ENCODE results near the gene TMEM98. TPM values are rescaled to one million over a fixed set of nuclear protein-coding genes. Genes with fewer than 3 reads are reported as not detected.
"Not testable (repeated sequence)": the region's sequence is repeated elsewhere in the genome, so short reads cannot be mapped to it uniquely, and the experiment has no call there.

The TMEM98 gene
- total RNA-seq, 1 donor from 2014 or later, result 50.6 TPM

- no peaks in the 10 kb centered on the region for H3K9me3 ChIP-seq
- no peak overlapping the region for H3K4me3 ChIP-seq
- no peaks in the 10 kb centered on the region for H3K36me3 ChIP-seq
- TF ChIP-seq CTCF (IDR thresholded peaks at IDR 0.05), result no peak
- intact Hi-C loops (cut with DNase I), result no loop called here
- no peak overlapping the region for H3K27ac ChIP-seq
- no peak for DNase-seq (ENCODE audit: low spot score in 2 of 2)
- H3K27me3 ChIP-seq, result no peaks in the 10 kb centered on the region
- H3K4me1 ChIP-seq, result peaks cover under 1 to 5% of the 10 kb centered on the region in 2 donors
Observed at GRCh38 chr17:32882734-32883133, 45.2 kb upstream of the TMEM98 start.

GRCh38 chr17:32886951-32887350 is 41.0 kb upstream of the TMEM98 start:
- intact Hi-C loops (cut with DNase I); H3K36me3 ChIP-seq; H3K27ac ChIP-seq; H3K4me3 ChIP-seq; DNase-seq (ENCODE audit: low spot score in 2 of 2); H3K9me3 ChIP-seq; H3K4me1 ChIP-seq; H3K27me3 ChIP-seq: not testable (repeated sequence)

- H3K27me3 ChIP-seq; DNase-seq (ENCODE audit: low spot score in 2 of 2); intact Hi-C loops (cut with DNase I); H3K4me1 ChIP-seq; H3K36me3 ChIP-seq; H3K9me3 ChIP-seq; H3K27ac ChIP-seq; H3K4me3 ChIP-seq: not testable (repeated sequence)
Observed at GRCh38 chr17:32887410-32887809, 40.5 kb upstream of the TMEM98 start.

- intact Hi-C loops (cut with DNase I), result no loop called here
- Histone ChIP-seq H3K27me3 (no peaks in the 10 kb centered on the region), H3K9me3 (no peaks in the 10 kb centered on the region), H3K36me3 (no peaks in the 10 kb centered on the region), H3K4me3 (no peak overlapping the region), H3K27ac (no peak overlapping the region), H3K4me1 (no peaks in the 10 kb centered on the region)
- no peak for DNase-seq (ENCODE audit: low spot score in 2 of 2)
- no peak for TF ChIP-seq CTCF (IDR thresholded peaks at IDR 0.05)
Observed at GRCh38 chr17:32894245-32894644, 33.7 kb upstream of the TMEM98 start.

GRCh38 chr17:32896647-32897258 is 31.2 kb upstream of the TMEM98 start:
- no peak overlapping the region for H3K27ac ChIP-seq
- H3K36me3 ChIP-seq, result no peaks in the 10 kb centered on the region
- no peak overlapping the region for H3K4me3 ChIP-seq
- DNase-seq (ENCODE audit: low spot score in 2 of 2), result no peak
- no peak for TF ChIP-seq CTCF (IDR thresholded peaks at IDR 0.05)
- intact Hi-C loops (cut with DNase I), result no loop called here
- no peaks in the 10 kb centered on the region for H3K4me1 ChIP-seq
- no peaks in the 10 kb centered on the region for H3K9me3 ChIP-seq
- H3K27me3 ChIP-seq, result no peaks in the 10 kb centered on the region

- Histone ChIP-seq H3K27ac (no peak overlapping the region), H3K27me3 (no peaks in the 10 kb centered on the region), H3K4me3 (no peak overlapping the region), H3K4me1 (no peaks in the 10 kb centered on the region), H3K36me3 (no peaks in the 10 kb centered on the region), H3K9me3 (no peaks in the 10 kb centered on the region)
- no peak for TF ChIP-seq CTCF (IDR thresholded peaks at IDR 0.05)
- intact Hi-C loops (cut with DNase I), result loop anchor here (10.0 kb wide), 1 partner anchor 235 kb away; no protein-coding TSS in a partner anchor
- DNase-seq (ENCODE audit: low spot score in 2 of 2), result no peak
Observed at GRCh38 chr17:32899236-32900013, 28.5 kb upstream of the TMEM98 start.
